Common myeloid progenitor, CD34-positive (primary cell): Measurements from ENCODE around the gene CNGA4.

Experiments
- CTCF ChIA-PET: fragments of 350-600 bp; sonication (Branson Sonifier 250); formaldehyde crosslinking; loops from one replicate; lab custom pipeline; 2021; ENCODE audit warnings: antibody characterized with exemption; lab: Charles Lee
- POLR2A ChIA-PET: fragments of 350-600 bp; sonication (Branson Sonifier 250); formaldehyde crosslinking; loops from one replicate; lab custom pipeline; 2021; ENCODE audit warnings: antibody characterized with exemption; lab: Charles Lee
- DNase-seq, 3 donors: peaks; one replicate each; pipeline versions ENCODE4 v3.0.0 to v3.0.0-alpha.2; 2013
- H3K27ac ChIP-seq, 2 experiments: 1 replicate in 1 of 2; 2 replicates in 1 of 2; pipeline ENCODE4 v1.7.0; 2013; ENCODE audit warnings: inconsistent platforms in 2 of 2, low read length in 2 of 2, mild to moderate bottlenecking in 2 of 2, low read depth in 1 of 2, moderate library complexity in 1 of 2; ENCODE audit not compliant: severe bottlenecking in 2 of 2, insufficient read depth in 1 of 2, poor library complexity in 1 of 2
- H3K27me3 ChIP-seq, 5 experiments: replicated peaks in 2 of 5; 1 replicate in 3 of 5; 2 replicates in 2 of 5; pipeline versions ENCODE4 v1.6.1 to v1.7.0; 2013; ENCODE audit warnings: low read length in 4 of 5, mild to moderate bottlenecking in 2 of 5, moderate library complexity in 2 of 5, inconsistent platforms in 1 of 5; ENCODE audit not compliant: insufficient read depth in 5 of 5, control insufficient read depth in 4 of 5
- H3K36me3 ChIP-seq, 4 experiments: 1 replicate in 2 of 4; 2 replicates in 2 of 4; pipeline versions ENCODE4 v1.6.1 to v1.7.0; 2013; ENCODE audit warnings: low read length in 3 of 4, control low read depth in 1 of 4, mild to moderate bottlenecking in 1 of 4; ENCODE audit not compliant: control insufficient read depth in 4 of 4, insufficient read depth in 4 of 4
- H3K4me1 ChIP-seq, 4 experiments: 1 replicate in 3 of 4; 2 replicates in 1 of 4; pipeline versions ENCODE4 v1.6.1 to v1.7.1; 2013; ENCODE audit warnings: low read length in 3 of 4, mild to moderate bottlenecking in 3 of 4, control low read depth in 1 of 4, inconsistent platforms in 1 of 4, moderate library complexity in 1 of 4; ENCODE audit not compliant: control insufficient read depth in 4 of 4, insufficient read depth in 4 of 4; ENCODE audit errors: control extremely low read depth in 1 of 4
- H3K4me3 ChIP-seq, 7 experiments: 1 replicate in 4 of 7; 2 replicates in 3 of 7; pipeline versions ENCODE4 v1.5.1 to v1.7.0; 2013; ENCODE audit warnings: mild to moderate bottlenecking in 7 of 7, low read length in 6 of 7, moderate library complexity in 6 of 7, inconsistent platforms in 2 of 7, low read depth in 2 of 7, control low read depth in 1 of 7; ENCODE audit not compliant: insufficient read depth in 4 of 7, control insufficient read depth in 1 of 7; ENCODE audit errors: extremely low read depth in 1 of 7
- H3K9me3 ChIP-seq, 5 experiments: 1 replicate in 4 of 5; 2 replicates in 1 of 5; pipeline versions ENCODE4 v1.6.1 to v1.7.1; 2013; ENCODE audit warnings: low read length in 4 of 5, mild to moderate bottlenecking in 2 of 5, inconsistent platforms in 1 of 5, low read depth in 1 of 5, moderate library complexity in 1 of 5; ENCODE audit not compliant: control insufficient read depth in 4 of 5, insufficient read depth in 2 of 5; ENCODE audit errors: control extremely low read depth in 1 of 5
- WGBS: methylation state at CpG from one replicate; pipeline ENCODE4 v1.1.5; 2013; ENCODE audit not compliant: insufficient coverage; 5-methylcytosine and 5-hydroxymethylcytosine counted together

The CNGA4 gene

DNA sequence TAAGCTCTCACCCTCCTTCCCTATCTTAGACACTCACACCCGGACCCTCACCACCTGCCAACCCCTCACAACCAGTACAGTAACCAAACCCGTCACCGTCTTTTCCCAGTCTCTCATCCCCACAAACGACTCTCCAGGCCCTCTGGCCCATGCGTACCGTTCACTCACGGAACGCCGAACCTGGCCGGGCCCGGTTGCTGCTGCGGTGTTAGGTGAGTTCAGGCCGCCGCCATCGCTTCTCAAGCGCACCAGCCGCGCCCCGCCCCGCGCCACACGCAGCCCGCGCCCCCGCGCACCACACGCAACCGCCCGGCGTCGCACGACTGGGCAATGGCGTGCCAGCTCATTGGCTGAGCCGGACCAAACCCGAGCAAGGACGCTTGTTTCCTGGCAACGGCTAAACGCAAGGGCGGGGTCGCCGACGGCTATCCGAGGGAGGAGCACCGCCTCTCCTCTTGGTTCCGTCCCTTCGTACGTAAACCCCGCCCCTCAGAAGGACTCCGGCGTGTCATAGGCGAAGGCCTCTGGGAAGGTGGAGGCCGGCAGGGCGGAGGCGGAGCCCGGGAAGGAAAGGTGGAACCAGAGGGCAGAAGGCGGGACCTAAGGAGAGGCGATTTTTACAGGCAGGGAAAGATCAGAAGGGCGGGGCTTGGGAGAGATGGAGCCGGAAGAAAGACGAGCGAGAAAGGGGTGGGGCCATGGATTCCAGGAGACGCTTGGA is 4.3 kb upstream of the CNGA4 start, which contains the start of gene FHIP1B:
TSS of gene FHIP1B (minus strand) at position 250 of the 721 bp plus-strand sequence. CDS start 10,120 bp downstream, outside the sequence.
- Histone ChIP-seq H3K9me3 (no peaks in the 10 kb centered on the region), H3K4me3 (peak within 1 kb of the TSS; percentile 73 to 97 (median 89)), H3K36me3 (no peaks in the 10 kb centered on the region), H3K4me1 (peaks cover 2 to 26% (median 19%) of the 10 kb centered on the region in 4 experiments), H3K27ac (peak within 1 kb of the TSS; percentile 69 to 94), H3K27me3 (no peaks in the 10 kb centered on the region)
- ChIA-PET POLR2A (no interaction called here), CTCF (interaction anchor here (1.0 to 1.6 kb wide), 3 partner anchors 16 to 211 kb away, joined by 3 read pairs; no protein-coding TSS in a partner anchor)
- peak; percentile 100 for DNase-seq
- WGBS: 0% methylated on average over 51 of the region's 62 CpGs

GRCh38 chr11:6237266-6237665 is 1.6 kb upstream of the CNGA4 start:
- WGBS: 73% methylated on average over 4 of the region's 4 CpGs
- no peak for DNase-seq
- ChIA-PET CTCF (interaction anchor here (1.3 kb wide), 2 partner anchors 12 to 14 kb away, joined by 3 to 4 read pairs; no protein-coding TSS in a partner anchor), POLR2A (interaction anchor here (0.7 kb wide), 1 partner anchor 406 kb away, joined by 3 read pairs; no protein-coding TSS in a partner anchor)
- no peaks in the 10 kb centered on the region for H3K36me3 ChIP-seq
- H3K4me1 ChIP-seq: peaks cover 0 to 24% (median 19%) of the 10 kb centered on the region in 4 experiments
- H3K27ac ChIP-seq: no peak overlapping the region
- no peak overlapping the region for H3K4me3 ChIP-seq
- H3K27me3 ChIP-seq: no peaks in the 10 kb centered on the region
- no peaks in the 10 kb centered on the region for H3K9me3 ChIP-seq

- 95% methylated on average over 4 of the region's 5 CpGs for WGBS
- POLR2A ChIA-PET: interaction anchor here (0.7 kb wide), 1 partner anchor 406 kb away, joined by 3 read pairs; no protein-coding TSS in a partner anchor
- peak in 1 of 3 donors; percentile 13 for DNase-seq
- CTCF ChIA-PET: no interaction called here
- no peaks in the 10 kb centered on the region for H3K36me3 ChIP-seq
- no peaks in the 10 kb centered on the region for H3K9me3 ChIP-seq
- H3K4me1 ChIP-seq: peaks cover 0 to 24% (median 19%) of the 10 kb centered on the region in 4 experiments
- no peak overlapping the region for H3K27ac ChIP-seq
- H3K4me3 ChIP-seq: no peak overlapping the region
- no peaks in the 10 kb centered on the region for H3K27me3 ChIP-seq
Observed at GRCh38 chr11:6237761-6238302, 1.1 kb upstream of the CNGA4 start.

GRCh38 chr11:6240139-6240538 is 1.2 kb downstream of the CNGA4 start:
- Histone ChIP-seq H3K4me1 (peaks cover 0 to 13% (median 8%) of the 10 kb centered on the region in 4 experiments), H3K9me3 (no peaks in the 10 kb centered on the region), H3K27ac (no peak overlapping the region), H3K36me3 (no peaks in the 10 kb centered on the region), H3K27me3 (peaks cover 0 to 5% (median 0%) of the 10 kb centered on the region in 5 experiments), H3K4me3 (no peak overlapping the region)
- POLR2A ChIA-PET: no interaction called here
- no peak for DNase-seq
- 96% methylated on average over 28 of the region's 28 CpGs for WGBS
- CTCF ChIA-PET: interaction anchor here (0.8 to 0.9 kb wide), 2 partner anchors 16 to 233 kb away, joined by 3 read pairs; partner anchors contain the start of gene OR56A4

- Histone ChIP-seq H3K27me3 (peaks cover 0 to 8% (median 0%) of the 10 kb centered on the region in 5 experiments), H3K36me3 (no peaks in the 10 kb centered on the region), H3K4me3 (no peak overlapping the region), H3K9me3 (no peaks in the 10 kb centered on the region), H3K4me1 (peaks cover 0 to 10% (median 4%) of the 10 kb centered on the region in 4 experiments), H3K27ac (no peak overlapping the region)
- CTCF ChIA-PET: interaction anchor here (0.8 to 2.3 kb wide), 3 partner anchors 11 to 234 kb away, joined by 3 to 8 read pairs (median 3); partner anchors contain the start of gene OR56A4
- WGBS: no CpG with 5 or more reads among the region's 1 CpG
- POLR2A ChIA-PET: no interaction called here
- peak in 1 of 3 donors; percentile 13 for DNase-seq
Observed at GRCh38 chr11:6240781-6241180, 1.9 kb downstream of the CNGA4 start.

DNA sequence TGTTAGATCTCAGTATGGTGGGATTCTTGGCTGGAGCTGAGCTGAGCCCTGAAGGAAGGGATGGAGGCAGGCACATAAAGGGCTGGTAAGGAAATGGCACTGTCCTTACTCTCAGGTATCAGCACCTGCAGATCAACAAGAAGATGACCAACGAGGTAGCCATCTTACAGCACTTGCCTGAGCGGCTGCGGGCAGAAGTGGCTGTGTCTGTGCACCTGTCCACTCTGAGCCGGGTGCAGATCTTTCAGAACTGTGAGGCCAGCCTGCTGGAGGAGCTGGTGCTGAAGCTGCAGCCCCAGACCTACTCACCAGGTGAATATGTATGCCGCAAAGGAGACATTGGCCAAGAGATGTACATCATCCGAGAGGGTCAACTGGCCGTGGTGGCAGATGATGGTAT is 2.4 kb downstream of the CNGA4 start:
- H3K4me1 ChIP-seq: peaks cover 0 to 10% (median 4%) of the 10 kb centered on the region in 4 experiments
- H3K27ac ChIP-seq: no peak overlapping the region
- ChIA-PET CTCF (interaction anchor here (2.3 kb wide), 1 partner anchor 10 kb away, joined by 8 read pairs; no protein-coding TSS in a partner anchor), POLR2A (no interaction called here)
- H3K9me3 ChIP-seq: no peaks in the 10 kb centered on the region
- peaks cover 0 to 8% (median 0%) of the 10 kb centered on the region in 5 experiments for H3K27me3 ChIP-seq
- no peaks in the 10 kb centered on the region for H3K36me3 ChIP-seq
- WGBS: 96% methylated on average over 7 of the region's 7 CpGs
- H3K4me3 ChIP-seq: no peak overlapping the region
- no peak for DNase-seq
